Effector memory CD4-positive, alpha-beta T cell (primary cell): Measurements from ENCODE around the gene EEFSEC.

Experiments
- DNase-seq, 3 donors: peaks; one replicate each; pipeline ENCODE4 v3.0.0-alpha.2; 2020
- H3K27ac ChIP-seq: 2 replicates; pipeline ENCODE4 v1.7.0; 2013; ENCODE audit warnings: mild to moderate bottlenecking, low read length, moderate library complexity; ENCODE audit not compliant: insufficient read depth, poor library complexity, severe bottlenecking
- H3K27me3 ChIP-seq: replicated peaks from 2 replicates; pipeline ENCODE4 v1.7.0; 2013; ENCODE audit warnings: mild to moderate bottlenecking, low read length; ENCODE audit not compliant: insufficient read depth, control insufficient read depth, poor library complexity, severe bottlenecking
- H3K36me3 ChIP-seq: 2 replicates; pipeline ENCODE4 v1.7.0; 2013; ENCODE audit warnings: mild to moderate bottlenecking, low read length, moderate library complexity; ENCODE audit not compliant: control insufficient read depth, insufficient read depth
- H3K4me1 ChIP-seq: 2 replicates; pipeline ENCODE4 v1.7.0; 2013; ENCODE audit warnings: low read length, mild to moderate bottlenecking; ENCODE audit not compliant: control insufficient read depth, insufficient read depth, poor library complexity, severe bottlenecking
- H3K4me3 ChIP-seq: 2 replicates; pipeline ENCODE4 v1.7.0; 2013; ENCODE audit warnings: low read length, low read depth, mild to moderate bottlenecking; ENCODE audit not compliant: insufficient read depth, poor library complexity, severe bottlenecking
- H3K9me3 ChIP-seq: 2 replicates; pipeline ENCODE4 v1.7.0; 2013; ENCODE audit warnings: mild to moderate bottlenecking, low read length, moderate library complexity; ENCODE audit not compliant: control insufficient read depth

EEFSEC gene

DNA sequence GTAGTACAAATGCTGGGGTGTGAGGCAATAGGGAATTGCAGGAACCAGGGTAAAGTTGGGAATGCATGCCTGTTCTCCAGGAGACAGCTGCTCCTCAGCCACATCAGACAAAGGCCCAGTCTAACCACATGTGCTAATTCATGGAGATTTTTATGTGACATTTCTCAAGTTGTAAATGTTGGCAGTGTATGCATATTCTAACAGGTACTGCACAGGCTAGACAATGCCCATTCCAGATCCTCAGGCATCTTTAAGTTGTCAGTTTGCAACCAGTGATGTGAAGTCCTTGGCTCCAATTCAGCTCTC lies 84.9 kb downstream of the EEFSEC start:
- DNase-seq: no peak
- H3K27me3 ChIP-seq: no peaks in the 10 kb centered on the region
- H3K4me3 ChIP-seq: no peak overlapping the region
- no peaks in the 10 kb centered on the region for H3K9me3 ChIP-seq
- H3K4me1 ChIP-seq: peaks cover 6% of the 10 kb centered on the region
- H3K36me3 ChIP-seq: no peaks in the 10 kb centered on the region
- no peak overlapping the region for H3K27ac ChIP-seq

DNA sequence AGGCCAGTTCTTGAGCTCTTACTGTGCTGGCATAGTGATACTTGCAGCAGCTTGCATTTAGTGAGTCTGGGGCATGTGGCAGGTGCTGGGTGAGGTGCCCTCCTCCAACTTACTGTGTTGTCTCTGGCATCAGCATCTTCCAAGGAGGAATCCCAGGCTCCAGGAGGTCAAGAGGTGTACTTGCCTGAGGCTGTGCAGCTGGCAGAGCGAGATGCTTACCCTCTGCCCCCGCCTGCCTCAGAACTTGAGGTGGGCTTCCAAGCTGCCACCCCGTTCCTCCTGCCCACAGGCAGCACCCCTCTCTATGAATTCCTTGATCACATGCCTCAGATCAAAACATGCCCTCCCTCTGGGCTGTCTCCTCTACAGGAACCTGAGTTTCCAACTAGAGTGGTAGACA lies 86.0 kb downstream of the EEFSEC start:
- Histone ChIP-seq H3K4me3 (no peak overlapping the region), H3K9me3 (no peaks in the 10 kb centered on the region), H3K36me3 (no peaks in the 10 kb centered on the region), H3K4me1 (peaks cover 8% of the 10 kb centered on the region), H3K27me3 (no peaks in the 10 kb centered on the region), H3K27ac (no peak overlapping the region)
- no peak for DNase-seq

DNA sequence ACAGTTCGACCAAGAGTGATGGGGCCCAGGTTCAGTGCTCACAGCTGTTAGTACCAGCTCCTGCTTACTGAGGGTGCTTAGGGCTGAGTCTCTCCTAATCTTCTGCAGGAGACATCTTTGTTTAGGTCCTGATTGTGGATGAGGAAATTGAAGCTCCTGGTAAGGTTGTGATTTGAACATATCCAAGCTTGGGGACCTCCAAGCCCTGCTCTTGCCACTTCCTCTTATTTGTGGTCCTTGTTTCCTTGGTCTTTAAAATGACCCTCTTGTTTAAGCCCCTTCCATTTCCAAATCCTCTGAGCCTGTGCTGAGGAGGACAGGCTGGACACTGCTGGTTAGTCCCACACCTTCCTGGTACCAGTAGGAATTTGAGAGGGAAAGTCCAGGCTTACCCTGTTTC lies 87.0 kb downstream of the EEFSEC start:
- DNase-seq: no peak
- H3K27ac ChIP-seq: no peak overlapping the region
- H3K27me3 ChIP-seq: no peaks in the 10 kb centered on the region
- no peak overlapping the region for H3K4me3 ChIP-seq
- no peaks in the 10 kb centered on the region for H3K36me3 ChIP-seq
- H3K4me1 ChIP-seq: peaks cover 8% of the 10 kb centered on the region
- H3K9me3 ChIP-seq: no peaks in the 10 kb centered on the region

DNA sequence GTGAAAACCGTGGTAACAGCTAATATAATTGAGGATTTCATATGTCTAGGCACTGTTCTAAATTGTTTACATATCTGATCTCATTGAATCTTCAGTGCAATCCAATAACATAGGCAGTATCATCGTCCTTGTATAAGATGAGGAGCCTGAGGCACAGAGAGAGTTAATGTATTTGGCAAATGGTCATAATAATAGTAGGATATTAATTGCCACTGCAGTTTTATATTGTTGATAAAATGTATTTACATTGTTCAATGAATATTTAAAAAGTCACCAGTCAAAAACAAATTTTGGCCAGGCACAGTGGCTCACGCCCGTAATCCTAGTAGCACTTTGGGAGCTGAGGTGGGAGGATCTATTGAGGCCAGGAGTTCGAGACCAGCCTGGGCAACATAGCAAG lies 88.5 kb downstream of the EEFSEC start:
- H3K9me3 ChIP-seq: no peaks in the 10 kb centered on the region
- H3K4me1 ChIP-seq: peaks cover 8% of the 10 kb centered on the region
- H3K27ac ChIP-seq: no peak overlapping the region
- peaks cover 5% of the 10 kb centered on the region for H3K36me3 ChIP-seq
- H3K4me3 ChIP-seq: no peak overlapping the region
- DNase-seq: no peak
- H3K27me3 ChIP-seq: no peaks in the 10 kb centered on the region

DNA sequence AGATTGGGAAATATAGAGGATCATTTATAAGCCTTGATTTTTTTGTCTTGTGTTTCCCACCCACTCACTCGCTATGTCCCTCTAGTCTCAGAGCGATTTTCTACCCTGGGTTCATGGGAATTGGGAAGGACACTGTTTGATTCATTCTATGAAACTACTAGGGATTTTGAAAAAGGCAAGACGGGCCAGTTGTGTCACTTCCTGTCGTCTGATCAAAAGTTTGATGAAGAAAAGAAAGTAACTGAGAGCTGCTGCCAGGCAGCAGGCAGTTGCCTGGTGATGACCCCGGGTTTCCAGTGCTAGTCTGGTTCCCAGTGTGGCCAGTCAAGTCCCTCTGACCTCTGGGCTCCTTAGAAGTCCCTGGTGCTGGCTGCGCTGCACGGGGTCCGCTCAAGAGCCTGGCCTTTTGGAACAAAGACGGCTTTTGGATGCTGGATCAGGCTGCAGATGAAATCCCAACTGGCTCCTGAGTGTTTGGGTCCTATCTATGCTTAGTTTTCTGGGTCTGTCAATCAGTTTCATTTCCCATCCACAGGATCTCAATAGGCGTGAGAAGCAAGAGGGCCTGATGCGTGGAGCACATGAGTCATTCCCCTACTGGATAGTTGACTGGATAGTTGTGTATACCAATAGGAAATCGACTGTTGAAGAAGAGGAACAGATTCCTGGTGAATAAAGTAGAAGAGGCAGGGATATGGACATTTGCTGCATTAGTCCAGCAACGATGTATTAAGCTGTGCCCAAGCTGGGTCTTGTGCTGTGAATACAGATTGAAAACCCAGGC lies 89.7 kb downstream of the EEFSEC start:
- DNase-seq: no peak
- Histone ChIP-seq H3K27me3 (no peaks in the 10 kb centered on the region), H3K9me3 (no peaks in the 10 kb centered on the region), H3K4me3 (no peak overlapping the region), H3K36me3 (peaks cover 18% of the 10 kb centered on the region), H3K4me1 (peaks cover 8% of the 10 kb centered on the region), H3K27ac (no peak overlapping the region)

DNA sequence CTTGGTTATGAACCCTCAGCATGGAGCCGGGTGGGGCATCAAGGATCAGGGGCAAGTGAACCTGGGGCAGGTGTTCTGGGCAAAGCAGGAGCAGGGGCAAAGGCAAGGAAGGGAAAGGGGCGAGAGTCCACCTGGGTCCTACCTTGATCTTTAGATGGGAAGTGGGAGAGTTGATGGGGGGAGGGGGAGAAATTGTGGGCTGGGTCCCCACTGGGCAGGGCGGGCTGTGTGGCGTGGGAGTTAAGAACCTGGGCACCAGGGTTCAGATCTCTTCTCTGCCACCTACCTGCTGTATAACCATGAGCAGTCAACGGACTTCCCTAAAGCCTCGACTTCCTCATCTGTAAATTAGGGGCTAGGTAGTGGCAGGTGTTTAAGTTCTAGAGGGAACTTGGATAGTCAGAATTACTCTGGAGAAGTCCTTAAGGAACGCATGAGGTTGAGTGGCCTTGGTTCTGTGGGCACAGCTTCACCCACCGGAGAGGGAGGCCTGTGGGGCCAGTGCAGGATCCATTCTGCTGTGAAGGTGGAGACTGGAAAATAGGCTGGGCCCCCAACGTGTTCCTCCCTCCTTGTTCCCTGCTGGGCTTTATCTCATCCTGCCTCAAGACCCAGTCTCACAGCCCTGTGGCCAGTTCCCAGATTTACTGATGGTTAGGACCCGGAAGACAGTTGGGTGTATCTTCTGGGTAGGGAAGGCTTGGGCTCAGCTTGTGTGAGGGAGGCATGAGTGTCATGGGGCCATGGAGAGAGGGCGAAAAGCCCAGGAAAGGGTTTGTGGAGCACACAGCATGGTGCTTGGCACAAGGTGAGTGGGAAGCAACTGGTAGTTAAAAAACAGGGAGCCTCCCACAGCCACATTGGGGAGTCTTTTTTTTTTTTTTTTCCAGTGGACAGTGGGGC lies 90.6 kb downstream of the EEFSEC start:
- Histone ChIP-seq H3K36me3 (peaks cover 22% of the 10 kb centered on the region), H3K4me1 (peaks cover 8% of the 10 kb centered on the region), H3K4me3 (no peak overlapping the region), H3K27me3 (no peaks in the 10 kb centered on the region), H3K27ac (no peak overlapping the region), H3K9me3 (no peaks in the 10 kb centered on the region)
- DNase-seq: no peak

DNA sequence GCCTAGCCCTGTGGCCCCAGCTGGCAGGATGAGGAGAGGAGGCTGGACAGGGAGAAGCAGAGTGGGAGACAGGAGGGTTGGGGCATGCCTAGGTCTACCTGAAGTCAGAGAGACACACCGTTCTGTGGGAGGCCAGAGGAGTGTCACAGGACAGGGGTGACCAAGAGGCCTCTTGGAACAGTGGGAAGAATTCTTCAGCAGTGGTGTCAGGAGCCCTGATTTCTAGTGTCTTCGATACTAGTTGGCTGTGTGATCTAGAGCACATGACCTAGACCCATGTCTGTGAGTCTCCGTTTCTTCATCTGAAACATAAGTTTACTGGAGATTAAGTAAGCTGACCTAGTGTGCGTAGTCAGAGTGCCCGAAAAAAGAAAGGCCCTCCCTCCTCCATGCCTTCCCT lies 92.2 kb downstream of the EEFSEC start:
- H3K4me1 ChIP-seq: peaks cover 8% of the 10 kb centered on the region
- no peak for DNase-seq
- no peaks in the 10 kb centered on the region for H3K27me3 ChIP-seq
- H3K4me3 ChIP-seq: no peak overlapping the region
- peaks cover 22% of the 10 kb centered on the region for H3K36me3 ChIP-seq
- H3K9me3 ChIP-seq: no peaks in the 10 kb centered on the region
- no peak overlapping the region for H3K27ac ChIP-seq

DNA sequence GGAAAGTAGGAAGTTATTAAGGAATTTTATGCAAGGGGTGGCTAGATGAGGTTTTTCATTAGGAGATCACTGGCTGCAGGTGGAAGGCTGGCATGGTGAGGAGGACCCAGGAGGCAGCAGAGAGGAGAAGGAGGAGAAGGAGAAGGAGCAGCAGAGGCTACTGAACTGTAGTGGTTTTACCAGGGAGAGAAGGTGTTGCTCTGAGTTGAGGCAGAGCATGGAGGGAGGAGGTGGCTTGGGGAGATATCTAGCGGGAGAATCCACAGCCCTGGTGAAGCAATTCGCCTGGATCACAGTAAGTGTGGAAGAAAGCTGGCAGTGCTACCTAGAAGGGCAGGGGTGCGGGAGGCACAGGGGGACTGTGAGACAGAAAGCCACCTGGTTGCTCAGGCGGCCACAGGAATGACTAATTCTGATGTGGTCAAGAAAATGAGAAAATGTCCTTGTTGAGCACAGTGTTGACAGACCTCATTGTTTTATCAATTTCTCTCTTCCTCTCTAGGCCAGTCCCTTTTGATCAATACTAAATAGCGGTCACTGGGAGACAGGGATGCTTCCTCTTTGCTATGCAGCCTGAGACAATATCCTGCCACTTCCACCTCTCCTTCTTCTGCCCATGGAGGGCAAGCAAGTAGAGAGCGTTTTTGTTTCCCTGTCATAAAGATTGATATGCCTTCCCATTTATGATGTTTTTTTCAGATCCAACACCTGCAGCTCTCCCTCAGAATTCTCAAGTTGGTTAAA lies 94.6 kb downstream of the EEFSEC start:
- Histone ChIP-seq H3K4me3 (no peak overlapping the region), H3K36me3 (peaks cover 22% of the 10 kb centered on the region), H3K4me1 (peaks cover 5% of the 10 kb centered on the region), H3K27me3 (no peaks in the 10 kb centered on the region), H3K9me3 (no peaks in the 10 kb centered on the region), H3K27ac (no peak overlapping the region)
- DNase-seq: no peak

DNA sequence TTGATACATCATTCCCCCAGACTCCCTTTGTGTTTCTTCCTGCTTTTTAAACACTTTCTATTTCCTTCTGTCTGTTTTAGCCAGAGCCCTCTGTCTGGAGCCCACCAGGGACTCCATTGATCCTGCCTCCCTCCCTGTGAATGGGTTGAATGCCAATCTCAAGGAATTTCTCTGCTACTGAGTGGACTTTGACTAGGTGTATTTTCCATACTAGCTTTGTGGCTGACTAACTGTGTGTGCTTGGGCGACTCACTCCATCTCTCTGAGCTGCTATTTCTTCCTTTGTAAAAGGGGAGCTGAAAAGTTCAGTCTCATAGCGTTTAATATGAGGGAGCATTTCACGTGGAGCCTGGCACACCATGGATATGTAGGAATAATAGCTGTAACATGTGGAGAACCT lies 98.8 kb downstream of the EEFSEC start:
- no peak overlapping the region for H3K4me3 ChIP-seq
- no peak overlapping the region for H3K27ac ChIP-seq
- no peak for DNase-seq
- no peaks in the 10 kb centered on the region for H3K9me3 ChIP-seq
- H3K27me3 ChIP-seq: no peaks in the 10 kb centered on the region
- peaks cover 14% of the 10 kb centered on the region for H3K36me3 ChIP-seq
- no peaks in the 10 kb centered on the region for H3K4me1 ChIP-seq

DNA sequence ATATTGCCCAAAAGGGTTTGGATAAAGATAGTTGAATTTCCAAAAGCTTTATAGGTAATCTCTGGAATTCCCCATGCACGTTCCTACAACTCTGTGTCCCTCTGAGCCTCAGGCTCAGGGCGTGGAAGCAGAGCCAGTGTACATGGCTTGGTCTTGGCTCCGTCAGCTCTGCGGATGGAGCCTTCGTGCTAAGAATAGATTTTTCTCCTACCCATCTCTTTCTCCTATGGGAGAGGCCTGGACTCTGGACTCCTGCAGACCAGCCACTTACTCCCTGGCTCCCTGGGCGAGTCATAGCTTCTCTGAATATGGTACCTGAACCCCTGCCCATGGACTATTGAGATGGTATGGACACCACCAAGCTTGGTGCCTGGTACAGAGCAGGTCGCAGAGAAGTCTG lies 99.9 kb downstream of the EEFSEC start:
- DNase-seq: no peak
- H3K27me3 ChIP-seq: no peaks in the 10 kb centered on the region
- H3K4me1 ChIP-seq: no peaks in the 10 kb centered on the region
- H3K27ac ChIP-seq: no peak overlapping the region
- no peaks in the 10 kb centered on the region for H3K9me3 ChIP-seq
- peaks cover 3% of the 10 kb centered on the region for H3K36me3 ChIP-seq
- H3K4me3 ChIP-seq: no peak overlapping the region
